Measurements from ENCODE around the gene ADAMTS19.

Gene ADAMTS19

GRCh38 chr5:129768735-129769134, 308.6 kb downstream of the ADAMTS19 start:
- no peak for DNase-seq

- no peak for DNase-seq
These were observed 310.1 kb downstream of the ADAMTS19 start for GRCh38 chr5:129770024-129770820.

GRCh38 chr5:129771058-129771838, 311.1 kb downstream of the ADAMTS19 start:
- DNase-seq, result no peak

- DNase-seq, result no peak
These were observed 313.3 kb downstream of the ADAMTS19 start for GRCh38 chr5:129773376-129773775.

- DNase-seq, result no peak
These were observed 321.5 kb downstream of the ADAMTS19 start for GRCh38 chr5:129781594-129781993.
